HG02571 (cell line): Measurements from ENCODE around the gene MTG2.

ENCODE experiments used
- ATAC-seq: cut with Tn5 transposase; IDR thresholded peaks from one replicate; pipeline ENCODE4 v1.9.1; 2021; ENCODE audit warnings: mild to moderate bottlenecking, moderate library complexity; ENCODE audit not compliant: unreplicated experiment

MTG2 gene

GRCh38 chr20:62182469-62183425, at the start of gene MTG2:
TSS of gene MTG2 (plus strand) at chr20:62183028. CDS start at chr20:62193421, 10,393 bp downstream.
- peak; percentile 89 for ATAC-seq

GRCh38 chr20:62133051-62133845, 49.6 kb upstream of the MTG2 start:
- no peak for ATAC-seq

- no peak for ATAC-seq
Observed at GRCh38 chr20:62133864-62134263, 49.0 kb upstream of the MTG2 start.

- ATAC-seq = no peak
Observed at GRCh38 chr20:62134735-62135231, 48.0 kb upstream of the MTG2 start.

- ATAC-seq = no peak
Observed at GRCh38 chr20:62135573-62136266, 47.1 kb upstream of the MTG2 start.

- ATAC-seq = no peak
Observed at GRCh38 chr20:62136283-62137091, 46.3 kb upstream of the MTG2 start.

- no peak for ATAC-seq
Observed at GRCh38 chr20:62137092-62137384, 45.8 kb upstream of the MTG2 start.

GRCh38 chr20:62137478-62138203, 45.2 kb upstream of the MTG2 start:
- ATAC-seq = no peak

GRCh38 chr20:62138204-62138543, 44.7 kb upstream of the MTG2 start:
- no peak for ATAC-seq

- ATAC-seq = no peak
Observed at GRCh38 chr20:62138912-62139311, 43.9 kb upstream of the MTG2 start.

GRCh38 chr20:62139636-62140035, 43.2 kb upstream of the MTG2 start:
- ATAC-seq = no peak

GRCh38 chr20:62141043-62141396, 41.8 kb upstream of the MTG2 start:
- ATAC-seq = no peak

- no peak for ATAC-seq
Observed at GRCh38 chr20:62141397-62142251, 41.2 kb upstream of the MTG2 start.

GRCh38 chr20:62142252-62143080, 40.4 kb upstream of the MTG2 start:
- peak; percentile 14 for ATAC-seq

- peak; percentile 65 for ATAC-seq
Observed at GRCh38 chr20:62143081-62143956, 39.5 kb upstream of the MTG2 start, which contains the start of the genes PSMA7 and SS18L1. TSS of gene PSMA7 (minus strand) at chr20:62143394. CDS start at chr20:62143303, 91 bp downstream. TSS of gene SS18L1 (plus strand) at chr20:62143769. CDS start at chr20:62143821, 52 bp downstream.

GRCh38 chr20:62143957-62144825, 38.6 kb upstream of the MTG2 start:
- ATAC-seq = peak; percentile 21
